ENCODE measurements around the gene TMEM25.
A peak's percentile ranks its signal among the peaks of the same experiment; 100 is the strongest.

TMEM25 gene

DNA sequence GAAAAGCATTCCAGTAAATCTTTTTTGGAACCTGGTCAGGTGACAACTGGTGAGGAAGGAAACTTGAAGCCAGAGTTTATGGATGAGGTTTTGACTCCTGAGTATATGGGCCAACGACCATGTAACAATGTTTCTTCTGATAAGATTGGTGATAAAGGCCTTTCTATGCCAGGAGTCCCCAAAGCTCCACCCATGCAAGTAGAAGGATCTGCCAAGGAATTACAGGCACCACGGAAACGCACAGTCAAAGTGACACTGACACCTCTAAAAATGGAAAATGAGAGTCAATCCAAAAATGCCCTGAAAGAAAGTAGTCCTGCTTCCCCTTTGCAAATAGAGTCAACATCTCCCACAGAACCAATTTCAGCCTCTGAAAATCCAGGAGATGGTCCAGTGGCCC lies 27.8 kb upstream of the TMEM25 start:
- DNase-seq (ENCODE audit: low read depth) = no peak

DNA sequence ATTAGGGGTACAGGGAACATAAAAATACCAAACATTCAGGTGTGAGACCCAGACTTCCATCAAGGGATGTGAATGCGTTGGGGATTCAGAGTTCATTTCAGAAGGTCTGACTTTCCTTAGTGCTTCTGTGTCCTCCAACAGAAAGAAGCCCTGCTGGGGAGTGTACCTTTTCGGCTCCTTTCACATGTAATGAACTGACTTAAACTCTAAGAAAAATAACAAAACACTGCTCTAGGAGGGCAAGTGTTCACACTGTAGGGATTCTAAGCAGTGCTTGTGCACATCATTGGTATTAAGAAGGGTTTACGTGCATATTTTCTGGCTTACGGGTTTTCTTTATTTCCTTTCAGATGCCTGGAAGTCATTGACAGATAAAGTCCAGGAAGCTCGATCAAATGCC lies 19.4 kb upstream of the TMEM25 start:
- in situ Hi-C loops (cut with HindIII; ENCODE audit: low sequenced_read_pairs) = no loop called here
- TF ChIP-seq, protein P1, sequence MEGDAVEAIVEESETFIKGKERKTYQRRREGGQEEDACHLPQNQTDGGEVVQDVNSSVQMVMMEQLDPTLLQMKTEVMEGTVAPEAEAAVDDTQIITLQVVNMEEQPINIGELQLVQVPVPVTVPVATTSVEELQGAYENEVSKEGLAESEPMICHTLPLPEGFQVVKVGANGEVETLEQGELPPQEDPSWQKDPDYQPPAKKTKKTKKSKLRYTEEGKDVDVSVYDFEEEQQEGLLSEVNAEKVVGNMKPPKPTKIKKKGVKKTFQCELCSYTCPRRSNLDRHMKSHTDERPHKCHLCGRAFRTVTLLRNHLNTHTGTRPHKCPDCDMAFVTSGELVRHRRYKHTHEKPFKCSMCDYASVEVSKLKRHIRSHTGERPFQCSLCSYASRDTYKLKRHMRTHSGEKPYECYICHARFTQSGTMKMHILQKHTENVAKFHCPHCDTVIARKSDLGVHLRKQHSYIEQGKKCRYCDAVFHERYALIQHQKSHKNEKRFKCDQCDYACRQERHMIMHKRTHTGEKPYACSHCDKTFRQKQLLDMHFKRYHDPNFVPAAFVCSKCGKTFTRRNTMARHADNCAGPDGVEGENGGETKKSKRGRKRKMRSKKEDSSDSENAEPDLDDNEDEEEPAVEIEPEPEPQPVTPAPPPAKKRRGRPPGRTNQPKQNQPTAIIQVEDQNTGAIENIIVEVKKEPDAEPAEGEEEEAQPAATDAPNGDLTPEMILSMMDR (IDR thresholded peaks at IDR 0.05; ENCODE audit: low read depth, low read length, missing control alignments) = no peak
- DNase-seq (ENCODE audit: low read depth) = no peak
- H3K4me3 ChIP-seq (ENCODE audit: low read depth, low read length) = no peak overlapping the region

More for the DNA sequence above, 27.8 kb upstream of the TMEM25 start:
- in situ Hi-C loops (cut with HindIII; ENCODE audit: low sequenced_read_pairs) = no loop called here
- H3K4me3 ChIP-seq (ENCODE audit: low read depth, low read length) = no peak overlapping the region
- TF ChIP-seq, protein P1 (IDR thresholded peaks at IDR 0.05; ENCODE audit: low read depth, low read length, missing control alignments) = no peak

DNA sequence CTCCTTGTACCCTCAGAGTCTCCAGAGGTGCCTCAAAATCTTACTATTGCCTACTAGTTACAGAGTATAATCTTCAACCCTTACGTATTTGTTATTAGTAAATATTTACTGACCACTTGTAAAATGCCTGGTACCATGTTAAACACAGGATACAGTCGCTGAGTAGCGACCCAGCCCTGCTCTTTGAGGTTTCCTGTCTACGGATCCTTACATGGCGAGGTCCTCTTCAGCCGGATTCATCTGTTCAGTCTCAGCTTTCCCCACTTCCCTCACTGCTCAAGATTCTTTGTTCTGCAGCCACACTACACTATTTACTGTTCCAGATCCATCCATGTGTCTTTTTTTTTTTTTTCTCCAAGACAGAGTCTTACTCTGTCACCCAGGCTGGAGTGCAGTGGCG lies 16.9 kb upstream of the TMEM25 start:
- DNase-seq (ENCODE audit: low read depth) = no peak
- TF ChIP-seq, protein P1 (IDR thresholded peaks at IDR 0.05; ENCODE audit: low read depth, low read length, missing control alignments) = no peak
- in situ Hi-C loops (cut with HindIII; ENCODE audit: low sequenced_read_pairs) = no loop called here
- no peak overlapping the region for H3K4me3 ChIP-seq (ENCODE audit: low read depth, low read length)

DNA sequence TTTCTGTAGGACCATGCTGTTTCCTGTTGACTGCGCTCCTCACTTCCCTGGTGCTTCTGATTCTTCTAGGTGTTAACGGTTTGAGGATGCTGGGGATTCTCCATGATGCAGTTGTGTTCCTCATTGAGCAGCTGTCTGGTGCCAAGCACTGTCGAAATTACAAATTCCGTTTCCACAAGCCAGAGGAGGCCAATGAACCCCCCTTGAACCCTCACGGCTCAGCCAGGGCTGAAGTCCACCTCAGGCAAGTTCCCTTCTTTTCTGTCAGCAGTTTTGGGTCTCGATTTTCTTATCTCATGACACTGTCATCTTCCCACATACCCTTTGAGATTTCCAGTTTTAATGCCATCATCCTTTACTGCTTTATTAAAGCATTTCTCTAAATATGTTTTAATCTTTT lies 11.4 kb upstream of the TMEM25 start:
- in situ Hi-C loops (cut with HindIII; ENCODE audit: low sequenced_read_pairs) = no loop called here
- TF ChIP-seq, protein P1 (IDR thresholded peaks at IDR 0.05; ENCODE audit: low read depth, low read length, missing control alignments) = no peak
- no peak for DNase-seq (ENCODE audit: low read depth)
- H3K4me3 ChIP-seq (ENCODE audit: low read depth, low read length) = no peak overlapping the region

DNA sequence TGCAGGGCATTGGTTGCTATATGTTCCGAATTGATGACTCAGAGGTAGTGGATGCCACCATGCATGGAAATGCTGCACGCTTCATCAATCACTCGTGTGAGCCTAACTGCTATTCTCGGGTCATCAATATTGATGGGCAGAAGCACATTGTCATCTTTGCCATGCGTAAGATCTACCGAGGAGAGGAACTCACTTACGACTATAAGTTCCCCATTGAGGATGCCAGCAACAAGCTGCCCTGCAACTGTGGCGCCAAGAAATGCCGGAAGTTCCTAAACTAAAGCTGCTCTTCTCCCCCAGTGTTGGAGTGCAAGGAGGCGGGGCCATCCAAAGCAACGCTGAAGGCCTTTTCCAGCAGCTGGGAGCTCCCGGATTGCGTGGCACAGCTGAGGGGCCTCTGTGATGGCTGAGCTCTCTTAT lies 9.1 kb upstream of the TMEM25 start:
- DNase-seq (ENCODE audit: low read depth) = no peak
- in situ Hi-C loops (cut with HindIII; ENCODE audit: low sequenced_read_pairs) = no loop called here
- no peak overlapping the region for H3K4me3 ChIP-seq (ENCODE audit: low read depth, low read length)
- TF ChIP-seq, protein P1 (IDR thresholded peaks at IDR 0.05; ENCODE audit: low read depth, low read length, missing control alignments) = no peak

DNA sequence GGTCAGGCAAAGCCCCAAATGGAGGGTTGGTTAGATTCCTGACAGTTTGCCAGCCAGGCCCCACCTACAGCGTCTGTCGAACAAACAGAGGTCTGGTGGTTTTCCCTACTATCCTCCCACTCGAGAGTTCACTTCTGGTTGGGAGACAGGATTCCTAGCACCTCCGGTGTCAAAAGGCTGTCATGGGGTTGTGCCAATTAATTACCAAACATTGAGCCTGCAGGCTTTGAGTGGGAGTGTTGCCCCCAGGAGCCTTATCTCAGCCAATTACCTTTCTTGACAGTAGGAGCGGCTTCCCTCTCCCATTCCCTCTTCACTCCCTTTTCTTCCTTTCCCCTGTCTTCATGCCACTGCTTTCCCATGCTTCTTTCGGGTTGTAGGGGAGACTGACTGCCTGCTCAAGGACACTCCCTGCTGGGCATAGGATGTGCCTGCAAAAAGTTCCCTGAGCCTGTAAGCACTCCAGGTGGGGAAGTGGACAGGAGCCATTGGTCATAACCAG lies 8.4 kb upstream of the TMEM25 start:
- TF ChIP-seq, protein P1 (IDR thresholded peaks at IDR 0.05; ENCODE audit: low read depth, low read length, missing control alignments) = peak; percentile 54
- H3K4me3 ChIP-seq (ENCODE audit: low read depth, low read length) = no peak overlapping the region
- in situ Hi-C loops (cut with HindIII; ENCODE audit: low sequenced_read_pairs) = no loop called here
- no peak for DNase-seq (ENCODE audit: low read depth)

DNA sequence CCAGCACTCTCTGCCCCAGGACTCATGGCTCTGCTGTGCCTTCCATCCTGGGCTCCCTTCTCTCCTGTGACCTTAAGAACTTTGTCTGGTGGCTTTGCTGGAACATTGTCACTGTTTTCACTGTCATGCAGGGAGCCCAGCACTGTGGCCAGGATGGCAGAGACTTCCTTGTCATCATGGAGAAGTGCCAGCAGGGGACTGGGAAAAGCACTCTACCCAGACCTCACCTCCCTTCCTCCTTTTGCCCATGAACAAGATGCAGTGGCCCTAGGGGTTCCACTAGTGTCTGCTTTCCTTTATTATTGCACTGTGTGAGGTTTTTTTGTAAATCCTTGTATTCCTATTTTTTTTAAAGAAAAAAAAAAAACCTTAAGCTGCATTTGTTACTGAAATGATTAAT lies 6.6 kb upstream of the TMEM25 start:
- no peak for DNase-seq (ENCODE audit: low read depth)
- H3K4me3 ChIP-seq (ENCODE audit: low read depth, low read length) = no peak overlapping the region
- in situ Hi-C loops (cut with HindIII; ENCODE audit: low sequenced_read_pairs) = no loop called here
- TF ChIP-seq, protein P1 (IDR thresholded peaks at IDR 0.05; ENCODE audit: low read depth, low read length, missing control alignments) = no peak

All from astrocyte of the cerebellum (primary cell).